HCT116 (cell line): ENCODE data around the gene APBA2. TPM values are rescaled to one million over a fixed set of nuclear protein-coding genes. Genes with fewer than 3 reads are reported as not detected.
A peak's percentile ranks its signal among the peaks of the same experiment; 100 is the strongest.

Source experiments
- ATAC-seq: fragments of 200-7000 bp; cut with Tn5 transposase; 2 replicates; pipeline ENCODE4 v1.9.1; 2020; ENCODE audit warnings: mild to moderate bottlenecking, moderate library complexity
- BruUV-seq: library from RNA; stranded (reverse); fragments of 400-500 nt; replicated peaks from 2 replicates; lab custom pipeline; 2021; lab: Mats Ljungman, UMichigan
- CTCF ChIA-PET: fragments of 300-600 bp; sonication (Branson Sonifier 250); formaldehyde crosslinking; loops from one replicate; lab custom pipeline; 2021; ENCODE audit warnings: antibody characterized with exemption; lab: Charles Lee
- POLR2A ChIA-PET: fragments of 300-600, 350-600 bp; sonication (Branson Sonifier 250); formaldehyde crosslinking; loops from one replicate; lab custom pipeline; 2021; ENCODE audit warnings: antibody characterized with exemption; lab: Charles Lee
- RAD21 ChIA-PET, 2 experiments: fragments of 300-600 bp; sonication (Branson Sonifier 250); formaldehyde crosslinking; loops; one replicate each; lab custom pipeline; 2023; ENCODE audit warnings: low total read pairs in 2 of 2; ENCODE audit not compliant: uncharacterized antibody in 2 of 2, unreplicated experiment in 2 of 2, low non-redundant PET in 1 of 2; lab: Charles Lee
- DNase-seq: peaks from one replicate; pipeline ENCODE4 v3.0.0-alpha.2; 2010; ENCODE audit warnings: low read depth, low spot score
- H2AFZ ChIP-seq: fragments of 200-600 bp; shearing (Covaris generic), sonication (generic); 2 replicates; pipeline ENCODE4 v1.6.1; 2017; ENCODE audit warnings: low read depth, mixed run types, mixed read lengths, antibody characterized with exemption, low read length; ENCODE audit not compliant: poor library complexity, severe bottlenecking
- H3K27ac ChIP-seq: 2 replicates; pipeline ENCODE4 v1.5.1; 2012; ENCODE audit warnings: low read depth, low read length
- H3K27me3 ChIP-seq: fragments of 200-600 bp; sonication (generic); 2 replicates; pipeline ENCODE4 v1.6.1; 2016; ENCODE audit warnings: mixed run types, low read length, mixed read lengths; ENCODE audit not compliant: insufficient read depth
- H3K36me3 ChIP-seq, 2 experiments: fragments of 200-500 bp in 1 of 2; fragments of 200-600 bp in 1 of 2; sonication (Bioruptor generic) in 1 of 2; sonication (generic) in 1 of 2; 2 replicates each; pipeline versions ENCODE4 v1.5.1 to v1.6.1; 2014 to 2016; ENCODE audit warnings: low read length in 2 of 2, inconsistent platforms in 1 of 2, mixed read lengths in 1 of 2, mixed run types in 1 of 2; ENCODE audit not compliant: insufficient read depth in 2 of 2, control insufficient read depth in 1 of 2
- H3K4me1 ChIP-seq, 2 experiments: fragments of 200-600 bp in 1 of 2; sonication (generic) in 1 of 2; 2 replicates each; pipeline versions ENCODE4 v1.5.1 to v1.6.1; 2012 to 2017; ENCODE audit warnings: low read length in 2 of 2, inconsistent platforms in 1 of 2, mild to moderate bottlenecking in 1 of 2, mixed read lengths in 1 of 2, mixed run types in 1 of 2, moderate library complexity in 1 of 2; ENCODE audit not compliant: insufficient read depth in 2 of 2, control insufficient read depth in 1 of 2
- H3K4me2 ChIP-seq: fragments of 200-600 bp; sonication (generic); 2 replicates; pipeline ENCODE4 v1.6.1; 2017; ENCODE audit warnings: mixed run types, low read length, mixed read lengths
- H3K4me3 ChIP-seq, 2 experiments: fragments of 200-600 bp in 1 of 2; sonication (generic) in 1 of 2; replicated peaks in 1 of 2; 2 replicates each; pipeline ENCODE4 v1.5.1; 2011 to 2016; ENCODE audit warnings: low read length in 2 of 2, control low read depth in 1 of 2, low read depth in 1 of 2, mild to moderate bottlenecking in 1 of 2, mixed read lengths in 1 of 2, mixed run types in 1 of 2
- H3K79me2 ChIP-seq: fragments of 200-600 bp; sonication (generic); 2 replicates; pipeline ENCODE4 v1.6.1; 2017; ENCODE audit warnings: mild to moderate bottlenecking, mixed run types, low read length, moderate library complexity, mixed read lengths; ENCODE audit not compliant: insufficient read depth
- H3K9ac ChIP-seq: fragments of 200-600 bp; sonication (generic); 2 replicates; pipeline ENCODE4 v1.6.1; 2016; ENCODE audit warnings: low read length, mixed read lengths
- H3K9me2 ChIP-seq: fragments of 200-600 bp; sonication (generic), shearing (Covaris generic); 2 replicates; pipeline ENCODE4 v1.6.1; 2017; ENCODE audit warnings: mixed run types, mild to moderate bottlenecking, moderate library complexity; ENCODE audit not compliant: insufficient read depth
- H3K9me3 ChIP-seq, 2 experiments: fragments of 200-500 bp in 1 of 2; fragments of 200-600 bp in 1 of 2; sonication (Bioruptor generic) in 1 of 2; sonication (generic) in 1 of 2; 2 replicates each; pipeline ENCODE4 v1.6.1; 2014 to 2017; ENCODE audit warnings: low read length in 2 of 2, mixed read lengths in 2 of 2, inconsistent platforms in 1 of 2, low read depth in 1 of 2, mild to moderate bottlenecking in 1 of 2, mixed run types in 1 of 2, moderate library complexity in 1 of 2; ENCODE audit not compliant: control insufficient read depth in 1 of 2, insufficient read depth in 1 of 2
- H4K20me1 ChIP-seq: fragments of 200-600 bp; sonication (generic), shearing (Covaris generic); 2 replicates; pipeline ENCODE4 v1.6.1; 2017; ENCODE audit warnings: mixed run types, mild to moderate bottlenecking, moderate library complexity; ENCODE audit not compliant: insufficient read depth
- CBX3 ChIP-seq: IDR thresholded peaks from 2 replicates; pipeline ENCODE4 v1.6.1; 2012; ENCODE audit warnings: low read depth
- CTCF ChIP-seq, 3 experiments: fragments of 200-600 bp in 1 of 3; sonication (generic) in 1 of 3; IDR thresholded peaks in 2 of 3; conservative IDR thresholded peaks in 1 of 3; 2 replicates each; pipeline ENCODE4 v1.5.1; 2012 to 2017; ENCODE audit warnings: low read depth in 2 of 3, low read length in 2 of 3, antibody characterized with exemption in 1 of 3, borderline replicate concordance in 1 of 3, control low read depth in 1 of 3, mild to moderate bottlenecking in 1 of 3, mixed read lengths in 1 of 3, mixed run types in 1 of 3, moderate library complexity in 1 of 3; ENCODE audit not compliant: insufficient read depth in 1 of 3
- ELF1 ChIP-seq: IDR thresholded peaks from 2 replicates; pipeline ENCODE4 v1.6.1; 2012; ENCODE audit warnings: low read depth, borderline replicate concordance
- EZH2 ChIP-seq: fragments of 200-600 bp; sonication (generic); IDR thresholded peaks from 2 replicates; pipeline ENCODE4 v1.6.1; 2017; ENCODE audit warnings: antibody characterized with exemption, mixed run types
- EZH2phosphoT487 ChIP-seq: fragments of 200-600 bp; IDR thresholded peaks from 2 replicates; pipeline ENCODE4 v1.6.1; 2018; ENCODE audit warnings: antibody characterized with exemption, borderline replicate concordance
- FOSL1 ChIP-seq: IDR thresholded peaks from 2 replicates; pipeline ENCODE4 v1.6.1; 2012; ENCODE audit warnings: low read depth
- POLR2A ChIP-seq: IDR thresholded peaks from 2 replicates; pipeline ENCODE4 v1.7.0; 2011; ENCODE audit warnings: borderline replicate concordance; ENCODE audit not compliant: insufficient read depth, insufficient read length; ENCODE audit errors: extremely low read depth
- POLR2AphosphoS5 ChIP-seq: IDR thresholded peaks from 2 replicates; pipeline ENCODE4 v1.6.1; 2011; ENCODE audit warnings: mild to moderate bottlenecking, low read depth, low read length, moderate library complexity
- RAD21 ChIP-seq: IDR thresholded peaks from 2 replicates; pipeline ENCODE4 v1.6.1; 2012; ENCODE audit warnings: low read depth, mild to moderate bottlenecking
- SIN3A ChIP-seq: IDR thresholded peaks from 2 replicates; pipeline ENCODE4 v1.6.1; 2012; ENCODE audit warnings: low read depth
- SRF ChIP-seq: IDR thresholded peaks from 2 replicates; pipeline ENCODE4 v1.6.1; 2012; ENCODE audit warnings: low read depth
- YY1 ChIP-seq: IDR thresholded peaks from 2 replicates; pipeline ENCODE4 v1.6.1; 2011; ENCODE audit warnings: low read length, low read depth, moderate library complexity, mild to moderate bottlenecking; ENCODE audit not compliant: insufficient replicate concordance; ENCODE audit errors: extremely low read depth
- ZBTB33 ChIP-seq: IDR thresholded peaks from 2 replicates; pipeline ENCODE4 v1.6.1; 2011; ENCODE audit warnings: mild to moderate bottlenecking, low read length, moderate library complexity; ENCODE audit not compliant: insufficient replicate concordance; ENCODE audit errors: extremely low read depth
- ZNF274 ChIP-seq: fragments of 200-500 bp; sonication (Bioruptor generic); IDR thresholded peaks from 2 replicates; pipeline ENCODE4 v1.6.1; 2014; ENCODE audit warnings: mild to moderate bottlenecking, low read depth, low read length, inconsistent platforms
- intact Hi-C: fragments of 100-400 bp; cut with micrococcal nuclease; formaldehyde crosslinking; loops from 2 replicates; pipeline ENCODE4 v1.10.0; 2022
- total RNA-seq: library from RNA; stranded (reverse); gene quantifications from one replicate; pipeline ENCODE4 v1.2.1, GENCODE V29; 2021; ENCODE audit not compliant: unreplicated experiment
- TF ChIP-seq, protein P1 (sequence below): IDR thresholded peaks from 2 replicates; pipeline ENCODE4 v1.6.1; 2012

Gene APBA2
- total RNA-seq, 1 experiment from 2014 or later, result 0.47 TPM

DNA sequence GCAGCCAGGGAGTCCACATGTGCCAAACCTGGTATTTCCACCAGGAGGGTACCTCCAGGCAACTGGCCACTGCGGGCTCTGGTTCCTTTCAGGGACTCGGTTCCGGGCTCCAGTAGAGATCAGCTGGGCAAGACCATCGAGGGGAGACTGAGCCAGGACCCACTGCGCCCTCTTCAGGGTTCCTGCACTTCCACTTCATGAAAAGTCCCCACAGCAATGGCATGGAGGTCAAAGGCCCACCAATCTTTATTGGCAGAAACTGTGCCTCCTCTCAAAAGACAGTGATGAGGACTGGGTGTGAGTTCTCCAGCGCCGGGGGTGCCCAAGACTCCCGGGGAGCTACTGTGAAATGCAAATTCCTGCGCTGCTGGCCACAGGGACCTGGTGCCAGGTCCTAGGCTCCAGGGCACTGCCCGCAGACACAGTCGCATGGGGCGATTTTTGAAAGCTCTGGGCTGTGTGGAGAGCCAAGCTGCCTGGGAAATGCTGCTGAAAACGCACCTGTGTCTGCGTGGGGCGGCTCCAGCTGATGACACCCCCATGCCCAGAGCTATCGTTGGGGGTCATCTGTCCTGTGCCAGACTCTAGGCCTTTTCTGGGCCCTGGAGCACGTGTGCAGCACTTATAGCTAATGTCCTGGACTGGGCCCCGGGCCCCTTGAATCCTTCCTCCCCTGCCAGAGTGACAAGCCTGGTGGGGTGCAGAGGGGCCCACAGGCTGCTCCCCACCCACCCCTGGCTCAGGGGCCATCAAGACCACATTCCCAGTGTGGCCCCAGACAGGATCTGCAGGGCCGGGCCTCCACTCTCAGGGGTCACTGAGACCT lies 239.8 kb downstream of the APBA2 start:
- BruUV-seq, result no TSS peak
- H3K4me3 ChIP-seq, result no peak overlapping the region
- H2AFZ ChIP-seq, result no peak overlapping the region
- DNase-seq, result no peak
- POLR2A ChIA-PET, result interaction anchor here (0.8 kb wide), 1 partner anchor 15 kb away, joined by 3 read pairs; no protein-coding TSS in a partner anchor
- CTCF ChIA-PET, result interaction anchor here (0.6 to 3.9 kb wide), 5 partner anchors 11 to 800 kb away, joined by 3 to 19 read pairs (median 6); no protein-coding TSS in a partner anchor
- intact Hi-C loops, result no loop called here
- 0 out of 2 replicates have a peak, but pooled peaks have one; percentile 0 for TF ChIP-seq RAD21
- no peak for TF ChIP-seq EZH2phosphoT487
- no peaks in the 10 kb centered on the region for H3K36me3 ChIP-seq
- 0 out of 2 replicates have a peak, but pooled peaks have one; percentile 1 for ATAC-seq
- H3K9ac ChIP-seq, result no peak overlapping the region
- peak overlapping the region; percentile 57; the same call in 1 of the 2 replicates for H3K4me2 ChIP-seq
- no peak overlapping the region for H3K27ac ChIP-seq
- H3K9me3 ChIP-seq, result no peaks in the 10 kb centered on the region
- H3K4me1 ChIP-seq, result peaks cover 18 to 26% of the 10 kb centered on the region in 2 experiments
- no peaks in the 10 kb centered on the region for H4K20me1 ChIP-seq
- H3K9me2 ChIP-seq, result no peaks in the 10 kb centered on the region
- RAD21 ChIA-PET, result no interaction called here
- no peaks in the 10 kb centered on the region for H3K79me2 ChIP-seq
- H3K27me3 ChIP-seq, result peaks cover 27% of the 10 kb centered on the region

- no TSS peak for BruUV-seq
- no peak overlapping the region for H3K4me3 ChIP-seq
- ATAC-seq (no peak), DNase-seq (no peak)
- no peaks in the 10 kb centered on the region for H3K79me2 ChIP-seq
- no peak overlapping the region for H3K9ac ChIP-seq
- CTCF ChIA-PET, result interaction anchor here (1.7 to 3.9 kb wide), 3 partner anchors 10 to 24 kb away, joined by 6 to 19 read pairs (median 11); no protein-coding TSS in a partner anchor
- no peaks in the 10 kb centered on the region for H3K9me2 ChIP-seq
- intact Hi-C loops, result no loop called here
- H3K27ac ChIP-seq, result no peak overlapping the region
- H3K4me2 ChIP-seq, result no peak overlapping the region
- no peaks in the 10 kb centered on the region for H3K9me3 ChIP-seq
- peaks cover 18 to 26% of the 10 kb centered on the region in 2 experiments for H3K4me1 ChIP-seq
- H3K36me3 ChIP-seq, result no peaks in the 10 kb centered on the region
- no peaks in the 10 kb centered on the region for H4K20me1 ChIP-seq
- H3K27me3 ChIP-seq, result peaks cover 28% of the 10 kb centered on the region
- no peak overlapping the region for H2AFZ ChIP-seq
- RAD21 ChIA-PET, result no interaction called here
- POLR2A ChIA-PET, result no interaction called here
- TF ChIP-seq, protein P1, sequence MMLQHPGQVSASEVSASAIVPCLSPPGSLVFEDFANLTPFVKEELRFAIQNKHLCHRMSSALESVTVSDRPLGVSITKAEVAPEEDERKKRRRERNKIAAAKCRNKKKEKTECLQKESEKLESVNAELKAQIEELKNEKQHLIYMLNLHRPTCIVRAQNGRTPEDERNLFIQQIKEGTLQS, result no peak
- no peak for TF ChIP-seq SIN3A
- no peak for TF ChIP-seq POLR2AphosphoS5
- no peak for TF ChIP-seq EZH2
- no peak for TF ChIP-seq ZNF274
- TF ChIP-seq CTCF (IDR thresholded peaks at IDR 0.05 in 2 of 3, conservative IDR thresholded peaks at IDR 0.05 in 1 of 3; ENCODE audit: borderline replicate concordance in 1 of 3, insufficient read depth in 1 of 3, low read depth in 2 of 3, low read length in 2 of 3), result no peak
- no peak for TF ChIP-seq YY1
- no peak for TF ChIP-seq RAD21
- no peak for TF ChIP-seq SRF
- no peak for TF ChIP-seq POLR2A
- TF ChIP-seq FOSL1, result no peak
- no peak for TF ChIP-seq CBX3
- TF ChIP-seq ZBTB33, result no peak
- no peak for TF ChIP-seq ELF1
These were observed 240.4 kb downstream of the APBA2 start for GRCh38 chr15:29126208-29126536.
